K562 (cell line): ENCODE data around the gene SEMA6C. TPM values are rescaled to one million over a fixed set of nuclear protein-coding genes. Genes with fewer than 3 reads are reported as not detected.

Experiments
- ELF1 ChIP-seq: fragments of 200-800 bp; sonication (Bioruptor generic); IDR thresholded peaks from 2 replicates; pipeline ENCODE4 v1.6.1; 2016; ENCODE audit warnings: missing genetic modification characterization, missing compliant biosample characterization
- GABPB2 ChIP-seq: fragments of 250-450 bp; sonication (Bioruptor Pico); conservative IDR thresholded peaks from 2 replicates; pipeline ENCODE4 v1.5.1; 2021; ENCODE audit warnings: mild to moderate bottlenecking
- KHSRP ChIP-seq: fragments of 450-650 bp; IDR thresholded peaks from 2 replicates; pipeline ENCODE4 v1.6.1; 2017
- L3MBTL2 ChIP-seq: fragments of 450-650 bp; IDR thresholded peaks from 2 replicates; pipeline ENCODE4 v1.6.1; 2016; ENCODE audit warnings: mild to moderate bottlenecking, moderate library complexity
- LEF1 ChIP-seq: fragments of 450-650 bp; IDR thresholded peaks from 2 replicates; pipeline ENCODE4 v1.6.1; 2016; ENCODE audit warnings: mild to moderate bottlenecking
- MCM2 ChIP-seq: fragments of 450-650 bp; IDR thresholded peaks from 2 replicates; pipeline ENCODE4 v1.6.1; 2017; ENCODE audit warnings: low read depth, mild to moderate bottlenecking
- NR0B1 ChIP-seq: fragments of 450-650 bp; IDR thresholded peaks from one replicate; pipeline ENCODE4 v1.6.1; 2018; ENCODE audit warnings: mild to moderate bottlenecking, moderate library complexity; ENCODE audit not compliant: partially characterized antibody
- PREB ChIP-seq: sonication (generic); formaldehyde crosslinking; IDR thresholded peaks from 2 replicates; pipeline ENCODE4 v1.8.1; 2023; ENCODE audit warnings: mild to moderate bottlenecking, missing genetic modification reagents
- SMARCA4 ChIP-seq: fragments of 450-650 bp; IDR thresholded peaks from 2 replicates; pipeline ENCODE4 v1.6.1; 2016
- SRSF7 ChIP-seq: fragments of 200-400 bp; formaldehyde crosslinking; optimal IDR thresholded peaks from 2 replicates; pipeline ENCODE3; 2017; ENCODE audit warnings: mild to moderate bottlenecking, low read depth, low read length
- TCFL5 ChIP-seq: fragments of 250-450 bp; sonication (Bioruptor Pico); conservative IDR thresholded peaks from 2 replicates; pipeline ENCODE4 v1.6.1; 2021; ENCODE audit warnings: mild to moderate bottlenecking, moderate library complexity, matching md5 sums
- ZFP36 ChIP-seq: fragments of 150-350 bp; IDR thresholded peaks from 2 replicates; pipeline ENCODE4 v1.6.1; 2018; ENCODE audit warnings: low read length, low read depth; ENCODE audit not compliant: partially characterized antibody
- ZNF592 ChIP-seq: fragments of 450-650 bp; IDR thresholded peaks from 2 replicates; pipeline ENCODE4 v1.6.1; 2017; ENCODE audit warnings: antibody characterized with exemption, mild to moderate bottlenecking
- ZNF696 ChIP-seq: fragments of 250-450 bp; sonication (Bioruptor Pico); conservative IDR thresholded peaks from 2 replicates; pipeline ENCODE4 v1.4.0; 2020; ENCODE audit warnings: mild to moderate bottlenecking, moderate library complexity
- polyA plus RNA-seq, 8 experiments: library from polyadenylated mRNA; depleted of rRNA in 4 of 8; stranded (reverse) in 5 of 8; unstranded in 3 of 8; fragments of >200 nt; fragmentation: Nextera tagmentation in 2 of 8; fragmentation: Illumina TruSeq in 1 of 8; extraction: Ambion mirVana in 2 of 8; extraction: Trizol in 1 of 8; gene quantifications; 2 replicates each; pipeline versions ENCODE4 v1.2.1 to v1.2.3, GENCODE V29; 2011 to 2014; ENCODE audit warnings: inconsistent platforms in 1 of 8, missing spikeins in 1 of 8
- total RNA-seq, 7 experiments: library from RNA; depleted of rRNA in 6 of 7; stranded (reverse); fragments of >200 nt in 6 of 7; fragmentation: Illumina TruSeq in 2 of 7; extraction: Trizol in 2 of 7; gene quantifications; 2 replicates each; pipeline versions ENCODE4 v1.2.1 to v1.2.3, GENCODE V29; 2011 to 2021; ENCODE audit warnings: low replicate concordance in 1 of 7

Gene SEMA6C
- total and polyA plus RNA-seq, 9 of the 15 experiments (the other 6 are each of a cell fraction or from before 2014, with no cell fraction given), result 0.03 to 4.6 (median 0.95) TPM

- TF ChIP-seq ZNF592 (no peak), MCM2 (no peak), GABPB2 (CRISPR knock-in tag) (no peak), NR0B1 (no peak), KHSRP (no peak), LEF1 (no peak), SMARCA4 (no peak), ZFP36 (no peak), L3MBTL2 (no peak), ZNF696 (CRISPR knock-in tag) (no peak), SRSF7 (no peak), PREB (CRISPR knock-in tag) (no peak), TCFL5 (CRISPR knock-in tag) (no peak), ELF1 (tag) (no peak)
Observed at GRCh38 chr1:151131701-151132334, 14.6 kb downstream of the SEMA6C start (continued).
